ENCODE measurements around the gene LPP. TPM values are rescaled to one million over a fixed set of nuclear protein-coding genes. Genes with fewer than 3 reads are reported as not detected.
"Not testable (repeated sequence)": the region's sequence is repeated elsewhere in the genome, so short reads cannot be mapped to it uniquely, and the experiment has no call there.

Gene LPP
- total RNA-seq, 4 donors from 2014 or later, result 109 to 170 (median 132) TPM

- no peaks in the 10 kb centered on the region for H3K36me3 ChIP-seq
- H3K27ac ChIP-seq, result peak overlapping the region in 1 of 4 donors; percentile 69
- no peak overlapping the region for H3K4me3 ChIP-seq
- no peaks in the 10 kb centered on the region for H3K27me3 ChIP-seq
- H3K4me1 ChIP-seq, result peaks cover 0 to 16% (median 0%) of the 10 kb centered on the region in 4 donors
- no peaks in the 10 kb centered on the region for H3K9me3 ChIP-seq
- TF ChIP-seq, protein P1, sequence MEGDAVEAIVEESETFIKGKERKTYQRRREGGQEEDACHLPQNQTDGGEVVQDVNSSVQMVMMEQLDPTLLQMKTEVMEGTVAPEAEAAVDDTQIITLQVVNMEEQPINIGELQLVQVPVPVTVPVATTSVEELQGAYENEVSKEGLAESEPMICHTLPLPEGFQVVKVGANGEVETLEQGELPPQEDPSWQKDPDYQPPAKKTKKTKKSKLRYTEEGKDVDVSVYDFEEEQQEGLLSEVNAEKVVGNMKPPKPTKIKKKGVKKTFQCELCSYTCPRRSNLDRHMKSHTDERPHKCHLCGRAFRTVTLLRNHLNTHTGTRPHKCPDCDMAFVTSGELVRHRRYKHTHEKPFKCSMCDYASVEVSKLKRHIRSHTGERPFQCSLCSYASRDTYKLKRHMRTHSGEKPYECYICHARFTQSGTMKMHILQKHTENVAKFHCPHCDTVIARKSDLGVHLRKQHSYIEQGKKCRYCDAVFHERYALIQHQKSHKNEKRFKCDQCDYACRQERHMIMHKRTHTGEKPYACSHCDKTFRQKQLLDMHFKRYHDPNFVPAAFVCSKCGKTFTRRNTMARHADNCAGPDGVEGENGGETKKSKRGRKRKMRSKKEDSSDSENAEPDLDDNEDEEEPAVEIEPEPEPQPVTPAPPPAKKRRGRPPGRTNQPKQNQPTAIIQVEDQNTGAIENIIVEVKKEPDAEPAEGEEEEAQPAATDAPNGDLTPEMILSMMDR (IDR thresholded peaks at IDR 0.05), result no peak
- no peak for TF ChIP-seq POLR2A (IDR thresholded peaks at IDR 0.05)
- DNase-seq, result no peak
Observed at GRCh38 chr3:188440340-188440972, 286.5 kb downstream of the LPP start.

DNA sequence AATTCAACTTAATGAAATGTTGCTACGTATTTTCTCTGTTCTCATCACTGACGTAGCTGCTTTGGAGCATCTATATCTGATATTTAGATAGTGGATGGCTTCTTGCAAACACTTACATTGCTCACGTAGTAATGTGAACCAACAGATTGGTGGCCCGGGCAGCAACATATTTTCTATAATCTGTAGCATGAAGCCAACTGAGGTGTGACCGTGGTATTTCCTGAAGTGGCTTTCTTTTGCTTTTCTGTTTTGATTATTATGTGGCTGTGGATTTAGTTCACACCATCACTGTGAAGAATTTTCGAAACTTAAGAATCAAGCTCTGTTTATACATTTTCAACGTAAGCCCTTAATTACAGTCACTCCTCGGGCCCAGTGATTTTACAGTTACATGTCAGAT lies 288.5 kb downstream of the LPP start:
- H3K27me3 ChIP-seq, result no peaks in the 10 kb centered on the region
- no peaks in the 10 kb centered on the region for H3K36me3 ChIP-seq
- DNase-seq, result peak in 2 of 3 donors; percentile 49 to 54
- H3K9me3 ChIP-seq, result no peaks in the 10 kb centered on the region
- H3K4me3 ChIP-seq, result no peak overlapping the region
- peaks cover 0 to 16% (median 2%) of the 10 kb centered on the region in 4 donors for H3K4me1 ChIP-seq
- H3K27ac ChIP-seq, result peak overlapping the region in 2 of 4 donors; percentile 9 to 52
- TF ChIP-seq, protein P1 (IDR thresholded peaks at IDR 0.05), result no peak
- TF ChIP-seq POLR2A (IDR thresholded peaks at IDR 0.05), result no peak

DNA sequence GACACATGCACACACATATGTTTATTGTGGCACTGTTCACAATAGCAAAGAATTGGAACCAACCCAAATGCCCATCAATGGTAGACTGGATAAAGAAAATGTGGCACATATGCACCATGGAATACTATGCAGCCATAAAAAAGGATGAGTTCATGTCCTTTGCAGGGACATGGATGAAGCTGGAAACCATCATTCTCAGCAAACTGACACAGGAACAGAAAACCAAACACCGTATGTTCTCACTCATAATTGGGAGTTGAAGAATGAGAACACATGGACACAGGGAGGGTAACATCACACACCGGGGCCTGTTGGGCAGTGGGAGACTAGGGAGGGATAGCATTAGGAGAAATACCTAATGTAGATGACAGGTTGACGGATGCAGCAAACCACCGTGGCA lies 291.2 kb downstream of the LPP start:
- not testable (repeated sequence) for H3K9me3 ChIP-seq, H3K27me3 ChIP-seq, H3K4me3 ChIP-seq, DNase-seq, H3K36me3 ChIP-seq, H3K4me1 ChIP-seq
- peak overlapping the region in 1 of 4 donors; percentile 54 for H3K27ac ChIP-seq

DNA sequence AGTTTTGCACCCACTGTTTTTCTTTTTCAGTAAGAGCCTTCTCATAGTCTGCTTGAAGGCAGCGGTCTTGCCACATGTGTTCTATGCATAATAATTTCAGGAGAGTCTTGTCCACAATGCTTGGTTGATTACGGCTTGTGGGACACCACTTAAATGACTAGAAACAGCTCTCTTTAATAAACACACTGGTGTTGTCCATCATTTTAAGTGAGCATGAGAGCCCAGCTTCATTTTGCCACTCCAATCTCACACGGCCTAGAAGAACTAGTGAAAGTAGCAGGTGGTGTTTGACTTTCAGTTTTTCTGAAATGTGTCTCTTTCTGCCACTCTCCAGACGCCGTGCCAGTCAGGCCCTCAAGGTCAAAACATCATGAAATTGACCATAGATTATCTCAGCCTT lies 292.1 kb downstream of the LPP start:
- no peaks in the 10 kb centered on the region for H3K36me3 ChIP-seq
- peak in 1 of 3 donors; percentile 26 for DNase-seq
- H3K27me3 ChIP-seq, result no peaks in the 10 kb centered on the region
- H3K9me3 ChIP-seq, result no peaks in the 10 kb centered on the region
- TF ChIP-seq, protein P1 (IDR thresholded peaks at IDR 0.05), result no peak
- no peak for TF ChIP-seq POLR2A (IDR thresholded peaks at IDR 0.05)
- H3K27ac ChIP-seq, result peak overlapping the region in 2 of 4 donors; percentile 48 to 54
- peaks cover 0 to 4% (median 0%) of the 10 kb centered on the region in 4 donors for H3K4me1 ChIP-seq
- H3K4me3 ChIP-seq, result no peak overlapping the region

DNA sequence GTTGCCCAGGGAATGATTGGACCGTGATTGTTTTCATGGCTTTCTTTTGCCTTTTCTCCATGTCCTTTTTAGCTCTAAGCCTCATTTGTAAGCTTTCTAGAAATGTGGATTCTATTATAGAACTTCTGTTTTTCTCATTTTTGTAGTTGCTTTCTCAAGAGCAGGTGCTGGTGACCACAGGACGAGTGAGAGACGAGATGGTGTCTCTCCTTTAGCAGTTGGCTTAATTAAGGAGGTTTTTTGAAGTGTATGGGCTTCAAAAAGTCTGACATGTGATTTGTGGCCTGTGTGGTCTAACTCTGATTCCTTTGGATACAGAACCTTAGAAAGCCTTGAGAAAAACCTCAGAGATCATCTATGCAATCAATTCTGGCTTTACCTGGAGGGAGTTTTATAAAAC lies 292.8 kb downstream of the LPP start:
- peak overlapping the region in 2 of 4 donors; percentile 48 to 54 for H3K27ac ChIP-seq
- DNase-seq, result peak in 2 of 3 donors; percentile 50

DNA sequence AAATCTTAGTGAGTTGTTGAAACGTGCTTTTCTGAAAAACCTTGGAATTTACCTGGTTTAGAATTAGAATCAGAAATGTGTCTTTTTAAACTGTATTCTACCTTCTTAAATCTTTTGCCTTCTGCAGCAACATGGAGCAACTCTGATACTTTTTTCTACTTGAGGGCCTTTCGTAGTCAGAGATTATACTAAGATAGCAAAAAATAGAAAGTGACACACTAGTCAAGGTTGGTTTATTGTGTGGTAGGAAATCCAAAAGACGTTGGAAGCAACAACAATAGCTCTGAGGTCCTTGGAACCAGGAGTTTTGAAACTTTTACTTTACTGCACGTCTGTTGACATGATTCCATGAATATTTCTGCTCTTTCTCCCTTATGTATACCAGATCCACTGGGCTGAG lies 294.9 kb downstream of the LPP start:
- H3K4me3 ChIP-seq, result no peak overlapping the region
- no peak for DNase-seq
- H3K27me3 ChIP-seq, result no peaks in the 10 kb centered on the region
- H3K27ac ChIP-seq, result no peak overlapping the region
- no peaks in the 10 kb centered on the region for H3K9me3 ChIP-seq
- TF ChIP-seq, protein P1 (IDR thresholded peaks at IDR 0.05), result no peak
- no peak for TF ChIP-seq POLR2A (IDR thresholded peaks at IDR 0.05)
- no peaks in the 10 kb centered on the region for H3K36me3 ChIP-seq
- peaks cover 0 to 4% (median 0%) of the 10 kb centered on the region in 4 donors for H3K4me1 ChIP-seq

More for the DNA sequence above, 292.8 kb downstream of the LPP start:
- peaks cover 0 to 4% (median 0%) of the 10 kb centered on the region in 4 donors for H3K4me1 ChIP-seq
- TF ChIP-seq POLR2A (IDR thresholded peaks at IDR 0.05), result no peak
- TF ChIP-seq, protein P1 (IDR thresholded peaks at IDR 0.05), result no peak
- H3K36me3 ChIP-seq, result no peaks in the 10 kb centered on the region
- no peaks in the 10 kb centered on the region for H3K27me3 ChIP-seq
- H3K4me3 ChIP-seq, result no peak overlapping the region
- H3K9me3 ChIP-seq, result no peaks in the 10 kb centered on the region

Data from Peyer's patch (tissue), 4 donors.